ENCODE measurements around the gene SETBP1.

SETBP1 gene

DNA sequence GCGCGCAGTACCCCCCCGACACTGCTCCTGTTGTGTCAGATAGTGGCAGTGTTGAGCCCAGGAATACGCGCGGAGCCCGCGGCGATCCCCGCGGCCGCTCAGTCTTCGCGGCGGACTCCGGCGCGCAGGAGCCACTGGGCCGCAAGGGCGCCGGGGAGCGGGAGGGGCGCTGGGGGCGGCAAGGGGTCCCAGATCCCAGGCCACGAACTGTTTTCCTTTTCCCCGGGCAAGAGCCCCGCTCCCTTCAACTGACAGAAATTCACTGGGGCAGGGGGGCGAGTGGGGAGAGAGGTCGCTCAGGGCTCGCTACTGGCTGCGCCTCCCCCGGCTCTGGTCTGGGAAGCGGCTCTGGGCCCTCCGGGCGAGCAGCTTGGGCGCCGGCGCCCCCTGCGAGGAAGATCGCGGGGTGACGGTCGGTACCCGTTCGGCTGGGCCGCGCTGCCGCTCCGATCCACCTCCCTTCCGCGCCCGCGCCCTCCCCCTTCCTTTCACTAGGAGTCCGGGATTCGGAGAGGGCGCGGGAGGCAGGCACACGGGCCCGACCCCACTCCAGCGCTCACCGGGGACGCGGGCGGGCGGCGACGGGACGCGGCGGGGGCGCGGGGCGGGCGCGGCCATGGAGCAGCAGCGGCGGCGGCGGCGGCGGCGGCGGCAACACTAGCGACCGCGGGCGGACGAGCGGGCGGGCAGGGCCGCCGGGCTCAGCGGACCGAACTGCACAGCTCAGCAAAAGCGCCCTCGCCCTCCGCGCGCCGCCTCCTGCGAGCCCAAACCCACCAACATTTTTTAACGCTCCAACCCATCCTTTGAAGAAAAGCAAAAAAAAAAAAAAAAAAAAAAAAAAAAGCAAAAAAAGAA lies 1.4 kb upstream of the SETBP1 start:
- DNase-seq (ENCODE audit: low read depth in 2 of 2), result peak; percentile 43 to 66

DNA sequence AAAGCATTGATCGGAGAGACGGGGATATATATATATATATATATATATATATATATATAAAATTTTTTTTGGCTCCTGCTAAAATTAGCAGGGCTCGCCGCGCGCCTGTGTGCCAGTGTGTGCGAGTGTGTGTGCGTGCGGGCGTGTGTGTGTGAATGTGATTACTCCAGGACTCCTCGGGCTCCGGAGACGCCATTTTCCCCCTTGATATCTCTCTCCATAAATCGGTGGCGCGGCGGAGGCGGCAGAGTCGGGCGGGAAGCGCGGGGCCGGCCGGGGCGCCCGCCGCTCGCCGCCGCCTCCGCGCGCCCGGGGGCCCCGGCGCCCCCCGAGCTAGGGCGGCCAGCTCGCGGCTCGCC lies 795 bp upstream of the SETBP1 start:
- DNase-seq (ENCODE audit: low read depth in 2 of 2), result peak in 1 of 2 donors; percentile 13

DNA sequence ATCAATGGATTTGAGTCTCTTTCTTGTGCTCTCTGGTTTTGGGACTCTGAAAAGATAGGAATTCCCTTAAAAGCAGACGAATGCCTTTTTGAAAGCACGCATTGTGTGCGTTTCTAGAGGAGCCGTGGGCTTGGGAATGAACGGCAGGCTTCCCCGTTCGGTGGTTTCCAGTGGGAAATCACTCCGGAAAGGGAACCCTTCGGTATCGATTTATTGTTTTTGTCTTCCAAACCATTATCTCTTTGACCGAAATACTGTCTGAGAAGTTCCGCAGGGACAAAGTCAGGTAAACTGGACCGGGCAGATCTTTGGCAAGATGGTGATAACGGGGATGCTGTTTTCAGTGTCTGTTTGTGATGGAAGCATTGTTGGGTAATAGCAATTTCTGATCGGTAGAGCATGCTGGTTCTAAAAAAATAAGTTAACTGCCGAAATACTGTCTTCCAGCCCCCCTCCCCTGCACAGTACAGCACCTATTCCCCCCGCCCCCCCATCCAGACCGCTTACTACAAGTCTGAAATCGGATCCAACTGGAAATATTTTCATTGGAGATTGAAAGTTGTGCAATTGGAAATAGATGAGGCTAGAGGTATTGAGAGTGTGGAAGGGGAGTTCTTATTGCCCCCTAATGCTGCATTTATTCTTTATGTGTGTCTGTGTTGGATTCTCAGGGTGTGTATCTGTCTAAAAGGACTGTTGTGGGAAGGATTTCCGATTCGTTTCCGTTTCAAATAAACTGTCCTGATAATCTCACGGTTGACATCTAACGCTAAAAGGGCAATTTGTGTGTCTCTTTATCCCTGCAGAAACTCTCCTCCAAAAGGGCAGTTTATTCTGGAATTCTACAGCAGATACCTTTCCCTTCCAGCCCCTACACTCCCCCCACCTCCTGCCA lies 635 bp downstream of the SETBP1 start:
- DNase-seq (ENCODE audit: low read depth in 2 of 2), result no peak

DNA sequence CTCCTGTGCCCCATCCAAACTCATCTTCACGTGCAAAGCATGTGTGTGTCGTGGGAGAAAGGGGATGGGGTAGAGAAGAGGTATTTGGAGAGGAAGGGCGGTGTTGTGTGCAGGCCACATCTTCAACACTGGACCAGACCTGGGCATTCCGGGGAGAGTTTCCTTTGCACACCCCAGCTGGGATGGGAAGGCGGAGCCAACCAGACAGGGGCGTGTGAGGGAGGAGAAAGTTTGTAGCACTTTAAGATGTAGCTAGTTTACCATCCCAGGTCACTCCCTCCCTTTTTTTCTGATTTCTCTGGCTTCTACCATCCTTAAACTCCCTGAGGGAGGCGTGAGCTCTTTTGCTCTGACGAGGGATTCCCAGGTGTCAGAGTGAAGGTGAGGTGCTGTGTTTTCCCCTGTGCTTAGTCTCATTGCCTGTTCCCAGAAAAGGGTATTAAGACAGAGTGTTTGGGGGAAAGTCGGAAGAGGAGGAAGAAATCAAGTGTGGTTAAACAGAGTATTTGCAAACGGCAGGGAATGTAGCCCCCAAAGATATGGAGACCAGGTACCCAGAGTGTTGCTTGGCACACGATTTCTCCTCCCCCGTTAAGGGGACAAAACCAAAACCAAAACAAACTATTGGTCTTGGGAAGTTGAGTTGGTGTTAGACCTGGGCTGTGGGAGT lies 1.6 kb downstream of the SETBP1 start:
- DNase-seq (ENCODE audit: low read depth in 2 of 2), result no peak

DNA sequence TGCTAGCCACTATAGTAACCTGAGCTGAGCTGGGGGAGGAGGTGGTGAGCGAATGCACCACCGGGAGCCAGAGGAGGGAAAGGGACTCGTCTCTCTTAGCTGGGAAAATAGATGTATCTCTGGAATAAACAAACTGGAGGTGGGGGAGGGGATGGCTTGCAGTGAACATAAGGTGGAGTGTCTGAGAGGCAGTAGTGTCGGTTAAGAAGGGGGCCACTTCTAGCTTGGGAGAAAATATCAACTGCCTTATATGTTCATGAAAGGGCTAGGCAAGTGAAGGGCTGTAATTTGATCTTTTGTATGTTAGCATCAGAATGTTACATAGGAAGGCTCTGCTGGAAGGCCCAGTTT lies 2.2 kb downstream of the SETBP1 start:
- DNase-seq (ENCODE audit: low read depth in 2 of 2), result no peak

DNA sequence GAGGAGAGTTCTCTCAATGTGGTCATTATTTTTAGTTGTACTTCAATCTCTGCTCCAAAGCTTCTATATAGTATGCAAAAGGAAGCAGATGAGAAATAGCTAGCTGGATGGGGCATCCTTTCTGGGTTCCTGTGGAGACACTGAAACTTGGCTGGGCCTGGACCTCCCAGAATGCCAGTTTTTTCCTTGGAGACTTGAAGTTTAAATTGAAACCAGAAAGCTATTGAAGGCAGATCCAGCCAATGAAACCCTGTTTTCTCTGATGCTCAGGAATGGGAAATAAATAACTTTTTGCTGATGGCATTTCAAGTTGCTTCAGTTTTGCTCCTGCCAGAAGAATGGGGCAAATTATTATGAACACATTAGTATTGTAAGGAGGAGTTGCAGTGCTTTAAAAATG lies 2.9 kb downstream of the SETBP1 start:
- no peak for DNase-seq (ENCODE audit: low read depth in 2 of 2)

DNA sequence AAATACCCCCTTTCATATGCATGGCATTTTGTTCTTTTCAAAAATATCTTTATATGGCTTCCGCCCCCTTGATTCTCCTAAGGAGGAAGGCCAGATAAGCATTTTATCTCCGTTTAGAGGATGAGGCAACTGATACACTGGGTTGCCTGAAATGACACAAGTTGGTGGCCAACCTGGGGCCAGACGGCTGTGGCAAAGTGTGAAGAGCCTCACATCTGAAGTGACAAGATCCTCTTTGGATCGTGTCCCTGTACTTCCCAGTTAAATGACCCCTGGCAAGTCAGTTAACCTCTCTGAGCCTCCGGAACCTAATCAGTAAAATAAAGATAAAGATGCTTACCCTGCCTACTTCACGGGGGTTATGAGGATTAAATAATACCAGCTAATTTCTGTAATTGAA lies 4.6 kb downstream of the SETBP1 start:
- no peak for DNase-seq (ENCODE audit: low read depth in 2 of 2)

DNA sequence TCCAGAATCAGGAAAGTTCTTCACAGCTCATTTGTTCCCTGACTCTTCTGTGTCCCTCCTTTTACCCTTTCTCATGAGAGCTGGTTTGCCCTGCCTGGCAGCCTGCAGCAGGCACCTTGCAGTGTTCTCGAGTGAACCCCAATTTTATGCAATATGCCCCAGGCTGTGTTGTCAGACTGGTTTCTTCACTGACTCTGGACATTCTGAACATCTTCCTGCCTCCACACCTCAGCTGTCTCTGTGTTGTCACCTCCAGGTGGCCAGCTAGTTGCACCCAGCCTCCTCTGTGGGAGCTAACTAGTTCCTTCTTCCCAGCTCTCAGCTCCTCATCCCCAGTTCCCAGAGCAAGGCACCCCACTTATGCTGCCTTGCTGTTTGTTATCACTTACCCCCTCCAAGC lies 5.5 kb downstream of the SETBP1 start:
- DNase-seq (ENCODE audit: low read depth in 2 of 2), result no peak

DNA sequence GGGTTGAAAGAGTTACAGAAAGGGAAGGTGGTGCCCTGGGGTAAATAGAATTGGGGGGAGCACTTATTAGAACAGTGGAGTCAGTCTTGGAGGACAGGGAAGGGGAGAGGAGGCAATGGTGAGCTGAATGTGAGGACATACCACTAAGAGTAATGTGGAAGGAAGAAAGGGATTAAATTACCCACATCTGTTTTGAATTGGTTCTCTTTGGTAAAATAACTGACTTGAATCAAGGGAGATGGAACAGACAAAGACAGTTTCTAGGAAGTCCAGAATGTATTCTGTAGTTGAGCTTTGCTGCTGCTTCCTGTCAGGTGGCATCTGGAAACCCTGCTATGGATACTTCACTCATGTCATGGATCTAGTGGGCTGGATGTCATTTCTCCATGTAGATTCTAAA lies 6.7 kb downstream of the SETBP1 start:
- no peak for DNase-seq (ENCODE audit: low read depth in 2 of 2)

DNA sequence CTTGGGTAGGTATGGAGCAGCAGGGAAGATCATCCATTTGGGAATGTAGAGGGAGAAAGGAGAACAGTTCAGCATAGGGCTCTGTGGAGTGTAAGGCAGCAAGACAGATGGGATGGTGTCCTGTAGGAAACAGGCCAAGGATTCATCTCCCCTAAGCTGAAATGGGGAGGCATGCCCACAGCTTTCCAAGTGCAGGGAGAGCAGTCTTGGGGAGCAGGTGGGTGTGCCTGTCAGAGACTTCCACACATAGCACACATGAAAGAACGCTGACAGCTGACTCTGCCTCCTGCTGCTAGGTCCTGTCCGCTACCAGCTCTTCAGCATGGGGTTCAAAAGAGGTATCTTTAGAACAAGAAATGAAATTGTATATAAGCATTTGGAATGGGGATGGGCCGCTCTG lies 9.0 kb downstream of the SETBP1 start:
- no peak for DNase-seq (ENCODE audit: low read depth in 2 of 2)

DNA sequence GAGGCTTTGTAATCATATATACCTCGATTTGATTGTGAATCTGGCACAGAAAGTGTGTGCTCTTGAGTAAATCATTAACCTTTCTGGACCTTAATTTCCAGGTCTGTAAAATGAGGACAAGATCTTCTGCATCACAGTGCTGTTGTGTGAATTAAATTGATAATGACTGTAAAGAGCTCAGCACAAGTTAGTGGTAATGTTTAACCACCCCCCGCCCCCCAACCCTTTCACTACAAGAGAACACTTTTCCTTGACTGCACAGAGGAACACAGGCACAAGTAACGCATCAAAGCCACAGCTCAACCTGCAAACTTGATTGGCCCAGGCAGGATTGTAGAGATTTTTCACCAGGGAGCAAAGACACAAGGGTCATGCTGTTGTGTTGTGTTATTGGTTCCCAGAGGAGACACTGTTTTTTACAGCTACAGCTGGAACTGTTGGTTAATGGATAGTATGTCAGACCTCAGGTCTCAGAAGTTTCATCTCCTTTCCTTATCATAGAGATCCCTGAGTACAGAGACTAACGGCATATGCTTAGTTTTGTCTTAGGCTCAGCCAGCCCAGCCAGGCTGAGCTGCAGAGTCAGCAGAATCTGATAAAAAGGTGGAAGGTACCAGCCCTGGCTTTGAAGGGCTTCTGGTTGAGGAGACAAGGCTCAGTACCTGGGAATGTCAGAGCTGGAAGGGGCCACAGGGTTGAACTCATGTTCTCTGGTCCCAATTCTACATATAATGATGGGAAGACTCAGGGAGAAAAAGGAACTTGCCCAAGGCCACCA lies 10.6 kb downstream of the SETBP1 start:
- DNase-seq (ENCODE audit: low read depth in 2 of 2), result no peak

DNA sequence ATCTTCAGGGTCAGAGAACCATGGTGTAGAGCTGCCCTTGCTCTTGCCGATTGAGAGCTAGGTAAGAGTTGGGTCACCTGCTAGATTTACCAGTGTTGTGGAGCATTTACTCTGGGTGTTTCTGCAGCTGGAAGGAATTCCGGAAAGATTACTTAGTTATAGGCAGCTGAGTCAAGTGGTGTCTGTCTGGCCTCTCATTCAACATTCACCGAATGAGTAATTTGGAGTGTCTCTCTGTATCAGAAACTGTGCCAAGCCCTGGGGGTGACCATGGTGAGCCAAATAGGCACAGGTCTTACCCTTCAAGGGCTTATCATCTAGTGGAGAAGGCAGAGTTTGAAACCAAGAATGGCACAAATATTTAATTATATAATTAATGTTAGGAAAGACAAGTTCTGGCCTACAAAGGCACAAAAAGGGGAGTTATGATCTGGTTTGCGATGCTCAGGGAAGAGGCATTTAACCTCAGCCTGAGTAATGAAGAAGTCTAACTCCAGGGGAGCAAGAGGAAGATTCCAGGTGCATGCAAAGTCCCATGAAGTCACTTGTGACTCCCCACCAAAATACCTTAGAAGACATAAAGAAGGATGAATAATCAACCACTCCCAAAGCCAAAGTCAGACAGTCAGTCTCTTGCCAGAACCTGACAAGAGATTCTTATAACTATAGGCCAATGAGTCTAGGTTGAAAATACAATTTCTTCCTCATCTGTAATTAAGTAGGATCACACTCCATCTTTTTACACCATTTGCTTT lies 12.5 kb downstream of the SETBP1 start:
- no peak for DNase-seq (ENCODE audit: low read depth in 2 of 2)

DNA sequence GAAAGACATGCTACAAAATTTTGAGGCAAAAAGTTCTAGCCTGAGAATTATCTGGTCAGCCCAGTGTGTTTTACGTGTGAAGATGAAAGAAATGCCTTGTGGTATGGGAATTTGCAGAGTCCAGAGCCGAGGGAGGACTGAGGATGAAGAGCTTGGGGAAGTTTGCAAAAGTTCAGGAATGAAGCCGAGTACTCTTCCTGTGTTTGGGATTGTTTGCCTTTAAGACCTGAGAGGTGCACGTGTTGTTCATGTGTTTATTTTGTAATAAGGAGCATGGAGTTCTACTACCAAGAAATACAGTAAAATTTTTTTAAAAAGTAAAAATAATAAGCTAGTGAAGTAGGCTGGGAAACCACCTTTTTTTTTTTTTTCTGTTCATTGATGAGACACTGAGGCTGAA lies 14.8 kb downstream of the SETBP1 start:
- no peak for DNase-seq (ENCODE audit: low read depth in 2 of 2)

DNA sequence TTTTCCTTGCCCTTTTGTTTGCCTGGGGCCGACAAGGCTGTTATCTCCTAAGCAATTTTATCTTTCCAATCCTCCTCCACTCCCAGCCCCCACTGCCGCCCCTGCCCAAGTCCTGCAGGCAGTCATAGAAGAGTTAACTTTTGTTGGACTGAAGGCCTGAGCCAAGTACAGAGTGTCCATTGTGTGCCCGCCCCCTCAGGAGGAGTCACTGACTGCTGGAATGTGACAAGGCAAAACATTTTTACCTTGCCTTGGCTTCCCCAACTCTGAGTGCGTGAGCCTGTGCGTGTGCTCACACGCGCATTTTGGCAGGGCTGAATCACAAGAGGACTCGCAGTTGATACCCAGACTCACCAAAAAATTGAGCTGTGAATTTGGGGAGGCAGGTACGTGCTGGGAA lies 16.2 kb downstream of the SETBP1 start:
- no peak for DNase-seq (ENCODE audit: low read depth in 2 of 2)

DNA sequence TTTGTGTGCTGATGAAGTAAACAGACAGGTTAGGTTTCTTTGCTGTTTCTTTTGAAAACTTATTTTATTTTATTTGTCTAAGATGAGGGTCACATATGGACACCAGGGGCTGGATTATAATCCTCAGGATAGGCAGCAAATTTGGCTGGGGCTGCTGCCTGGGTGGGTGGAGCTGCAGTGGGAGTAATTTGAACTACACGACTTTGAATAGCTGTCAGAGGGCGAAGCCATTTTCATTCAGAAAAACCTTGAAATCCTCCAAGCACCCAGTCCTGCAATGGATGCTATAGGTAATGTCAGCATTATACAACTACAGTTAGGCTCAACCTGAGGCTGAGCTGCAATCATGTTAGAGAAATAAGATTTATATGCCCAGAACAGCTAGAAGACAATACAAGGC lies 16.6 kb downstream of the SETBP1 start:
- no peak for DNase-seq (ENCODE audit: low read depth in 2 of 2)

DNA sequence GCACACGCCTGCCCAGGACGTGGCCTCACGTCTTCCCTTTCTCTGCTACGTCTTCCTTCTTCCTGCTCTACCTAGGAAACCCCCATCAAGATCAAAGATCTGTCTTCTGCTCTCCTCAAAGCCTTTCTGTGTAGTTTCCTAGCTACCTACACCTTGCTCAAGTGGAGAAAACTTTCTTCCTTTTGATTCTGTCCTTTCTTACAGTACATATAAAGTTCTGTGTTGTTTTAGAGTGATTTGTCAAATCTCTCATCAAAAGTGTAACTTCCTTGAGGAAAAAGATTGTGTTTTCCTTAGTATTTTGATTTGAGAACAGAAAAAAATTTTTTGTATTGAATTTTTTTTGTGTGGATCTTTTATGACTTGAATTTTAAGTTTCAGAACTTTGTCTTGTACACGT lies 17.8 kb downstream of the SETBP1 start:
- no peak for DNase-seq (ENCODE audit: low read depth in 2 of 2)

DNA sequence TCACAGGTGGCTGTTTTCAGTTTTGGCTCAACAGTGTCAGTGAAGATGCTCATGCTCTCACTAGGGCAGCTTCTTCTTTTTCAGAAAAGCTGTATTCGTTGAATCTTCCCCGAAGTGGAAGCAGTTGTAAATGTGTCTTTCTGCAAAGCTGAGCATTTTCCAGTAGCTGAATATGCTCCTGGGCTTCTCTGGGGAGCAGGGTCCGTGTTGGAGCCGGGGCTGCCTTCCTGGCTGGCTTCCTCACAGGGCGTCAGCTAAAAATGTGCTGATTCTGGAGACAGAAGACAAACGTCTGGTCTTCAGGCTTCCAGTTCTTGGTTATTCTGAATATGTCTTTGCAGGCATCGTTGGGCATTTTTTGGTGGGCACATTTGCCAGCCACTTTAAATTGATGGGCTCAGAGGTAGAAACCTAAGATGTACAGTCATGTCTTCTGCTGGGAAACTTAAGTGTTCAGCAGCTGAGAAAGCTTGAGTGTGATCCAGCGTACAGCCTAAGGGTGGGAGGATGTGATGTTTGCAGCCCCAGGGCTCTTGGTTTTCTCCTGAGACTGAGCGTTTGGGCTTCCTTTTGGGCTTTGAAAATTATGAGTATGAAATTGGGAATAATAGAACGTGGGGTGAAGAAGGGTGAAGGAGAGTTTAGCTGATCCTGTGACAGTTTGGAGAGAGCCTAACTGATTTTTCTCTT lies 19.0 kb downstream of the SETBP1 start:
- no peak for DNase-seq (ENCODE audit: low read depth in 2 of 2)

DNA sequence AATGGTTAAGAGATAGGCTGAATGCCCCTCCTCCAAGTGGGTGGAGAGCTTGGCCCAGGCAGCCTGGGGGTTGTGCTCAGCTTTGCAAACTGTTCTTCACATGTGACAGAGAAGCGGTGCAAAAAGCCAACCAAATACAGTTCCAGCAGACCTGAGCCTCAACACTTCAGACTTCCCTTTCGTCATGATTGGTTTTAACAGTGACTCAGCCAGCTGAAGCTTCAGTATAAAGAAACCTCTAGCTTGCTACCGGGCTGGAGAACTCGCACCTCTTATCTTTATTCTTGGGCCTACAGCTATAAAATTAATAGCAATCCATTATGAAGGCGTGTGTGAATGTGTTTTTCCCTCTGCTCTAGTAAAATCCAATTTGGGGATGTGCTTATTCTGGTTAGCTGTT lies 20.0 kb downstream of the SETBP1 start:
- DNase-seq (ENCODE audit: low read depth in 2 of 2), result peak in 1 of 2 donors; percentile 40

DNA sequence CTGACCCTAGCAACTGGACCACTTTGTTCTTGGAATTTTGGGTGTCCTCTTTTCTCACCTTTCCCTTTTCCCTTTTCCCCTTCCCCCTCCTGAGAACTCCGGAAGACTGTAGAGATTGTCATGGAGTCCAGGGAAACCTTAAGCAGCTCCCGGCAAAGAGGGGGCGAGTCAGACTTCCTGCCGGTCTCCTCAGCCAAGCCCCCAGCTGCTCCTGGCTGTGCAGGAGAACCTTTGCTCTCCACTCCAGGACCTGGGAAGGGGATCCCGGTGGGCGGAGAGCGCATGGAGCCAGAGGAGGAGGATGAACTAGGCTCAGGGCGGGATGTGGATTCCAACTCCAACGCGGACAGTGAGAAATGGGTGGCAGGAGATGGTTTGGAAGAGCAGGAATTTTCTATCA lies 20.5 kb downstream of the SETBP1 start:
- no peak for DNase-seq (ENCODE audit: low read depth in 2 of 2)

DNA sequence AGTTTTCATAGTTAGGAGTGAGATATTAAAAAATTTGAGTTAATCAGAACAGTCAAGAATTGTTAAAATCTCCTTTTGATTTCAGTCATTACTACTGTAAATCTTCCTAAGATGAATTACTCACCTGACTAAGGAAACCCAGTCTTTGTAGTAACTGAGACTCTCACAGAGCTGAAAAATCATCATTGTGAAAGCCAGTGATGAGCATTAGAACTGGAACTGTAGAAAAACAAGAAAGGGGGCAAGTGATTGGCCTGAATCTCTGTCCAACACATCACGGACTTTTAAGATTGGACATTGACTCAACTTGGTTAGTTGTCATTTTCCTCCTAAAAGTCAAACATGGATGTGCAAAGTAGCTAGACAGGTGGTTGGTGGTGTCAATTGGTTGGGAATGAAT lies 21.9 kb downstream of the SETBP1 start:
- DNase-seq (ENCODE audit: low read depth in 2 of 2), result no peak
